ENCODE data around the gene CD302. TPM values are rescaled to one million over a fixed set of nuclear protein-coding genes. Genes with fewer than 3 reads are reported as not detected.

CD302 gene
- total RNA-seq, 6 experiments from 2014 or later = 1.9 to 5.6 (median 4.2) TPM

Other genes with a start within 250 kb of the CD302 start
- 10 to 100 TPM; 18.6 to 23.7 (median 19.2) TPM for gene BAZ2B, start 181.7 kb downstream of the CD302 start, total RNA-seq (2021; fragmentation: NEBNext Ultra II Directional; extraction: Animal tissue kit (Norgen Biotek cat#: 25700))
- gene MARCHF7, start 85.7 kb downstream of the CD302 start, total RNA-seq (2021; fragmentation: NEBNext Ultra II Directional; extraction: Animal tissue kit (Norgen Biotek cat#: 25700)) = 10 to 100 TPM; 73.8 to 91.5 (median 84.7) TPM
- gene LY75, start 106.5 kb upstream of the CD302 start, total RNA-seq (2021; fragmentation: NEBNext Ultra II Directional; extraction: Animal tissue kit (Norgen Biotek cat#: 25700)) = not detected

All from HFFc6 (cell line).